GDM1 (cell line): ENCODE measurements around the gene HBG2.
"Not testable (repeated sequence)": the region's sequence is repeated elsewhere in the genome, so short reads cannot be mapped to it uniquely, and the experiment has no call there.

Experiments
- DNase-seq: peaks from one replicate; lab custom pipeline; 2025; lab: John Stamatoyannopoulos, UW

Gene HBG2

DNA sequence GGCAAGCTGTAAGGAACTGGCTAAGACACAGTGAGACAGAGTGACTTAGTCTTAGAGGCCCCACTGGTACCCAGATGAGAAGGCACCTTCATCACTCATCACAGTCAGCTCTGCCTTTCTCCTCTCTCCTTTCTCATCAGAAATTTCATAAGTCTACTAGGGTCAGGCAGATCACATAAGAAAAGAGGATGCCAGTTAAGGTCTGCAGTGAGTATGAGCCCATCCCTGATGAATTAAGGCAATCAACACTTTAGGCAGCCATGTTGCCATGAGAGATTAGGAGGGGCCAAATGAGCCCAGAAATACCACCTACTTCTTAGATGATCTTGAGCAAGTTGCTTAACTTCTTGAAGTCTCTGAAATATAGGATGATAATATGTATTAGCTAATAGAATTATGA lies 27.0 kb upstream of the HBG2 start:
- DNase-seq, result no peak

DNA sequence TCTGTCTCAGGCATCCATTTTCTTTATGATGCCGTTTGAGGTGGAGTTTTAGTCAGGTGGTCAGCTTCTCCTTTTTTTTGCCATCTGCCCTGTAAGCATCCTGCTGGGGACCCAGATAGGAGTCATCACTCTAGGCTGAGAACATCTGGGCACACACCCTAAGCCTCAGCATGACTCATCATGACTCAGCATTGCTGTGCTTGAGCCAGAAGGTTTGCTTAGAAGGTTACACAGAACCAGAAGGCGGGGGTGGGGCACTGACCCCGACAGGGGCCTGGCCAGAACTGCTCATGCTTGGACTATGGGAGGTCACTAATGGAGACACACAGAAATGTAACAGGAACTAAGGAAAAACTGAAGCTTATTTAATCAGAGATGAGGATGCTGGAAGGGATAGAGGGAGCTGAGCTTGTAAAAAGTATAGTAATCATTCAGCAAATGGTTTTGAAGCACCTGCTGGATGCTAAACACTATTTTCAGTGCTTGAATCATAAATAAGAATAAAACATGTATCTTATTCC lies 26.1 kb upstream of the HBG2 start:
- peak; percentile 93 for DNase-seq

DNA sequence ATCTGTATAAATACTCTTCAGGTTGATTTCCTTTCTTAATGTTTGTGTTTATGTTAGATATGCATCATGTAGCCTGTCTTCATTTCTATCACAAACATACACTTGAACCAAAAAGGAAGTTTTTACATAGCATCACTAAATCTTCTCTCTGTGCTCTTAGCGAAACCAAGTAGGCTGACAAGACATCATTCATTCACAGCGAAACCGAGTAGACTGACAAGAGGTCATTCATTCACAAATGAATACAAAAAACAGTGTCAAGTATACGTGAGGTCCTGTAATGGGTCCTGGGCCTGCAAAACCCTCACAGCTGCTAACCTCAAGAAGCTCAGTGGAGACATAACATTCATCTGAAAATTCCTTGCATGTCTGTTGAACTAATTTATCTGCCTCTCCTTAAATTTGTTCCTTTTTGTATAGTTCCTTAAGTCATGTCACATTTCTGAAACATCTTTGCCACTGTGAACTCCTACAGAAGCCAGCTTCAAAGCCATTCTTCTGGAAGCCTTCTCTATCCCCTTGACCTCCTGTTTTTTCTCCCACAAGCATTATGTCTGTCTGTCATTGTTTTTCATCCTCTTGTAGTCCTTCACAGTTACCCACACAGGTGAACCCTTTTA lies 25.0 kb upstream of the HBG2 start:
- DNase-seq, result no peak

DNA sequence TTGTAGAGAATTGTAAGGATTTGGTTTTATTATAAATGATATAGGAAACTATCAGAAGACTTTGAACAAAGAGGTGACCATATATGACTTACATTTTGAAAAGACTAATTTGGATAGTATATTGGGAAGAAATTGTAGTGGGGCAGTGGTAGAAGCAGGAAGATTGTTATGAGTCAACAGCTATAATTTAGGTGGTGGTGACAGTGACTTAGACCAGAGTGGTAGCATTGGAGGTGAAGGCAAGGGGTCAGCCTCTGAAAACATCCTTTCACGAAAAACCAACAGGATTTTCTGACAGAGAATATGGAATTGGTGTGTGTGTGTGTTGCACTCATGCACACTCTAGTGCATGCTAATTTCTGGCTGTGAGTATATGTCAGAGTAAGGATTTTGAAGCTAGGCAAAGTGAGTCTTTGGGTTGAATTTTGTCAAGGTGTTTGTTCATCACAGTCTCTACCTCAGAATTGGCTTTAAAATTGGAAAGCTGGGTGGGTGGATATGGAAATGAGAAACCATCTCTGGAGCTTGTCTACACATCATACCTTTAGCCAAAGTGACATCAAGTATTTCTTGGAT lies 23.3 kb upstream of the HBG2 start:
- no peak for DNase-seq

DNA sequence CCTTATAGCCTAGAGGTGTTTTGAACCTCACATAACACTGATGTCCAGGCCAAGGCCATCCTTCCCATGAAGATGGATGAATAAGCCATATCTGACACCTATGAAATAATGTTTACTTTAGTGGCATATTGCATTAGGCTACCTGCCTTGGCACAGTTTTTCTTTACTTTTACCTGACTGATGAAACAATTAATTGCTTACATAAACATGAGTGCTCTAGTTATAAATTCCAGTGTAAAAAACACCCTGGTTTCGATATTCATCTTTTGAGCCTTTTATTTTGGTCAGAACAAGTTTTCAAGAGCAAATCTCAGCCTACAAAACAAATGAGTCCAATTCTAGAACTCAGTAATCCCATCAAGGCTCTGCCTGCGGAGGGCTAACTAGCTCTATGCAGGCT lies 22.1 kb upstream of the HBG2 start:
- no peak for DNase-seq

DNA sequence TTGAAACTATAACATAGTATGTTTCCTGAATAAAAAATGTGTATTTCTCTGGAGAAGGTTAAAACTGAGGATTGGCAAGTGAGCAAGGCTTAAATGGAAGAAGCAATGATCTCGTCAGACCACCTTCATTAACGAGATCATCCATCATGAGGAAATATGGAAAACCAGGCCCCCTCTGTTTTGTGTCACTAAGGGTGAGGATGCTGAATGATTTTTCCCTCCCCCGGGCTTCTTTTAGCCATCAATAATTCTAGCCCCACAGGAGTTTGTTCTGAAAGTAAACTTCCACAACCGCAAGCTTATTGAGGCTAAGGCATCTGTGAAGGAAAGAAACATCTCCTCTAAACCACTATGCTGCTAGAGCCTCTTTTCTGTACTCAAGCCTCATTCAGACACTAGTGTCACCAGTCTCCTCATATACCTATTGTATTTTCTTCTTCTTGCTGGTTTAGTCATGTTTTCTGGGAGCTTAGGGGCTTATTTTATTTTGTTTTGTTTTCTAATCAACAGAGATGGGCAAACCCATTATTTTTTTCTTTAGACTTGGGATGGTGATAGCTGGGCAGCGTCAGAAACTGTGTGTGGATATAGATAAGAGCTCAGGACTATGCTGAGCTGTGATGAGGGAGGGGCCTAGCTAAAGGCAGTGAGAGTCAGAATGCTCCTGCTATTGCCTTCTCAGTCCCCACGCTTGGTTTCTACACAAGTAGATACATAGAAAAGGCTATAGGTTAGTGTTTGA lies 21.0 kb upstream of the HBG2 start:
- no peak for DNase-seq

DNA sequence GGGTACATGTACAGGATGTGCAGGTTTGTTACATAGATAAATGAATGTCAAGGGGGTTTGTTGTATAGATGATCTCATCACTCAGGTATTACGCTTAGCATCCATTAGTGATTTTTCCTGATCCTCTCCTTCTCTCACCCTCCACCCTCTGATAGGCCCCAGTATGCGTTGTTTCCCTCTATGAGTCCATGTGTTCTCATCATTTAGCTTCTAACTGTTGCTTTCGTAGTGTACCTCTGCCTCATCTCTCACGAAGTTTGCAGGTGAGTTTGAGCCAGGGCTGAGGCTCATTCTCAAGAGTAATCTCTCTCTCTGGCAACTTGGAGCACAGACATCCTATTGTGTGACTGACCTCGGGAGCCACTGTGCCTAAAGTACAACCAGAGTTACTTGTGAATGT lies 19.8 kb upstream of the HBG2 start:
- DNase-seq, result no peak

DNA sequence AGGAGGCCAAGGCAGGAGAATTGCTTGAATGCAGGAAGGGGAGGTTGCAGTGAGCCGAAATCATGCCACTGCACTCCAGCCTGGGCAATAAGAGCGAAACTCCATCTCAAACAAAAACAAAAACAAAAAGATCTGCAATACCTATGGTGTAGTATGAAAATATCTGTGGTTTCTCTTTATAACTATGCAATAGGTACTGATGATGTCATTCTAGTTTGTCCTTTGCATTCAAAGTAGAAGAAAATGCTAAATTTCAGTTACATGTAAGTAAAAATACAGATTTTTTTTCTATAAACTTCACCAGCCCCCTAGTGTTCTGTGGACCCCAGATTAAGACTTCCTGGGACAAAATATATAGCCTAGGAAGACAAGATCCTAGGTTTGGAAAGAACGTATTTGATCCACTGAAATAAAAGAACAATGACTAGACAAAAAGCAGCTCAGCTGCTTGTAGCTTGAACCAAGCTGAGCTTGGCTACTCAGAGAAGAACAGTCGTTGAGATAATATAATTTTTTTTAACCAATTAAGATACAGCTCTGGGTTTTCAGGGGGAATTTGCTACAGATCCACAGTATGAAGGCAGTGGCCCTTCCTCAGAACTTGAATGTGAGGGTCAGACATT lies 17.9 kb upstream of the HBG2 start:
- no peak for DNase-seq

DNA sequence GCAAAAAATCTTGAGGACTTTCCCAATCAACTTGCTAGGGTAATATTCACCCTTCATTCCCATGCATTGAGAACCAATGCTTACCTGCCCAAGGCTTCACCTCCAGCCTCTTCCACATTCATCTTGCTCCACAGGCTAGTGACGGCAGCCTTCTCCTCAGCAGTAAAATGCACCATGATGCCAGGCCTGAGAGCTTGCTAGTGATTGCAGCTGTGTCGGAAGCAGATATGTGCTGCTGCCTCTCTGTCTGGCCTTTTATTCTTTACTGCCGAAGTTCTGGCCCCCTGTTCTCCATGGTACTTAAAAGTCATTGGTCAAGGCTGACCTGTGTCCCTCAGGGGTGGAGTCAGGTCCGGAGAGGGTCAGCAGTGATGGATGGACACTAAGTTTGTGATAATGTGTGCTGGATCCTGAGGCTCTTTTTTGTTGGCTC lies 15.2 kb upstream of the HBG2 start, which contains the start of gene HBE1:
Gene HBE1 (minus strand): TSS at position 231 of the 433 bp plus-strand sequence. CDS start 55 bp downstream, at position 176.
- DNase-seq, result no peak

DNA sequence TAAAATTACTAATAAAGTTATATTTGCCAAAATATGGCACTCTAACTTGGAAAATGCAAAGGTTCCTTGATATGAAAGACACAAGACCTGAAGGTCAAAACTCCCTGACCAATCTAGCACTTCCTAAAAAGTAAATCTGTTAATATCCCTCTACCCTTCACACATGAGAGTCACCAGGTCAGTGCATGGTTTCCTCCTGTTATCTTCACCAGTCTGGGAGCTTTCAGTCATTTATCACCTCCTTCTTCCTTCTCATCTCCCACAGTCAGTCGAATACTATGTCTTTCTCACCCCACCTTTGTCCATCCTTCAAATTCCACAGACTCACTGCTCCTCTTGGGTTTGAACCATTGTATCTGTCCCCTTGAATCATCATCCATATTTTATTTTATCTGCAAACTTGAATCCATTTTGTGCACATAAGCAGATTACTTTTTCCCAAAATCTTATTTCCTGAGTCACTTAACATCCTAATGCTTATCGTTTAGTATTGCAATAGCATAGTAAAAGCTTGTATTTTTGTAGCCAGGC lies 12.5 kb upstream of the HBG2 start:
- DNase-seq, result no peak

DNA sequence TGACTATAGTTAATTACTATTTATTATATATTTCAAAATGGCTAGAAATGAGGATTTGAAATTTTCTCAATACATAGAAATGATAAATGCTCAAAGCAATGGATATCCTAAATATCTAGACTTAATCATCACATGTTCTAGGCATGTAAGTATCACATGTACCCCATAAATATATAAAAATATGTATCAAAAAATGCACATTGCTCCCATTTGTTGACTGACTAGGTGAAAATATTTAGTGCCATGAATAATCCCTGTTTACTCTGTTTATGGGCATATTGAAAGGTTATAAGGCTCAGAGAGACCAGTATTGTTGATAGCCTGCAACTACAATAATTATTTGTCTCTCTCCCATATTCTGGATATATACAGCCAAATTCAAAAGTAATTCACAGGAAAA lies 12.0 kb upstream of the HBG2 start:
- no peak for DNase-seq

DNA sequence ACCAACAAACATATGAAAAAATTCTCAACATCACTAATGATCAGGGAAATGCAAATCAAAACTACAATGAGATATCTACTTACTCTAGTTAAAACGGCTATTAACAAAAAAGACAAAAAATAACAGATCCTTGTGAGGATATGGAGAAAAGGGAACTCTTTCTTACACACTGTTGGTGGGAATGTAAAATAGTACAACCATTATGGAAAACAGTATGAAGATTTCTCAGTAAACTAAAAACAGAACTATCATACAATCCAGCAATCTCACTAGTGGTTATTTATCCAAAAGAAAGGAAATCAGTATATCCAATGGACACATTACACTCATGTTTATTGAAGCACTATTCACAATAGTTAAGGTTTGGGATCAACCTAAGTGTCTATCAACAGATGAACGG lies 11.3 kb upstream of the HBG2 start:
- no peak for DNase-seq

DNA sequence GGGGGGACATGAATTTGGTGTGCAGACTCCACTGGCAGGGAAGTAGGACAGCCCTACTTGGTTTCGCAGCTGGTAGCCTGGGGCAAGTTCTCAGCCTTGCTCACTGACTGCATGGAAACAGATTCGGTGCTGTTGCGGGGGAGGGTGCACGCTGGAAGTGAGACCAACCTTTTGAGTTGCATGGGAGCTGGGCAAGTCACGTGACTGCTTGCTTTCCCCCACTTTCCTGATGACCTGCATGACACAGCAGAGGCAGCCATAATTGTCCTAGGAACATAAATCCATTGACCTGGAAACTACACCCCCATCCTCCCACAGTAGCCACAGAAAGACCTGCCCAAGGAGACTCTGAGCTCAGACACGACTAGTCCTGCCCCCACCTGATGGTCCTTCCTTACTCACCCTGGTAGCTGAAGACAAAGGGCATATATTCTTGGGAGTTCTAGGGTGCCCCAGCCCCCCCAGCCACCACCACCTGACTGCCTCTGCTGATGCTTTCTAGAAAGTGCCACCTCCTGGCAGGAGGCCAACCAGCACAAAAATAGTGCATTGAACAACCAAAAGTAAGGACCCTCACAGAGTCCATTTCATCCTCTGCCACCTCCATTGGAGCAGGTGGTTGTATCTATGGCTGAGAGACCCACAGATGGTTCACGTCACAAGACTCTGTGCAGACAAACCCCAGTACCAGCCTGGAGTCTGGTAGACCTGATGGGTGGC lies 4.1 kb upstream of the HBG2 start:
- DNase-seq, result no peak

DNA sequence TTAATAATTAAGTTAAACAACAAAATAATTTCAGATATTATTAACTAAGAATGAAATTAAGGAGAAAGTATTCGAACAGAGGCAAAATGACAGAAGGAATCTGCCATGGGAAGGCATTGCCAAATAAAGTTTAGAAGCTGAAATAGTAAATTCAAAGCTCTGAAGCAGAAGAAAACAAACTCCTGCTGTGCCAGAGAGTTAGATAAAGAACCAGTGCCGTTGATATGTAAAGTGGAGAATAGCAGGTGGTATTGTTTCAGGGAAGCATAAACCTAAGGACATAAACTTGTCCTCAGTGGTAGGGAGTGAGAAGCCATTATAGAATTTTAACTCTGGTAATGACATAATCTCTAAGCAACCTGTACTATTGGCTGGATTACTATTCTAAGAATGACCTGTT lies 2.7 kb upstream of the HBG2 start:
- no peak for DNase-seq

DNA sequence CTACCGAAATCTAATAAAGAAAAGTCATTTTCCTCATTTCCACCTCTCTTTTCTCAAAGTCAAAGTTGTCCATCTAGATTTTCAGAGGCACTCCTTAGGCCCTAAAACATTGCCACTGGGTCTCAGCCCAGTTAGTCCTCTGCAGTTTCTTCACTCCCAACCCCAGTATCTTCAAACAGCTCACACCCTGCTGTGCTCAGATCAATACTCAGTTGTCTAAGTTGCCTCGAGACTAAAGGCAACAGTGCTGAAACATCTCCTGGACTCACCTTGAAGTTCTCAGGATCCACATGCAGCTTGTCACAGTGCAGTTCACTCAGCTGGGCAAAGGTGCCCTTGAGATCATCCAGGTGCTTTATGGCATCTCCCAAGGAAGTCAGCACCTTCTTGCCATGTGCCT lies 558 bp downstream of the HBG2 start:
- not testable (repeated sequence) for DNase-seq

DNA sequence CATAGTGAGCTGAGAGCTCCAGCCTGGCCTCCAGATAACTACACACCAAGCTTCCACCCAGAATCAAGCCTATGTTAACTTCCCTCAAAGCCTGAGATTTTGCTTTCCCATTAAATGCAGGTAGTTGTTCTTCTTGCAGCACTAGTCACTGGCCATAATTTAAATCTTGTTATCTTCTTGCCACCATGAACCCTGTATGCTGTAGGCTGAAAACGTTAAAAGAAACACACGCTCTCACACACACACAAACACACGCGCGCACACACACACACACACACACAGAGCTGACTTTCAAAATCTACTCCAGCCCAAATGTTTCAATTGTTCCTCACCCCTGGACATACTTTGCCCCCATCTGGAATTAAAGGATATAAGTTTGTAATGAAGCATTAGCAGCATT lies 1.1 kb downstream of the HBG2 start:
- DNase-seq, result not testable (repeated sequence)

DNA sequence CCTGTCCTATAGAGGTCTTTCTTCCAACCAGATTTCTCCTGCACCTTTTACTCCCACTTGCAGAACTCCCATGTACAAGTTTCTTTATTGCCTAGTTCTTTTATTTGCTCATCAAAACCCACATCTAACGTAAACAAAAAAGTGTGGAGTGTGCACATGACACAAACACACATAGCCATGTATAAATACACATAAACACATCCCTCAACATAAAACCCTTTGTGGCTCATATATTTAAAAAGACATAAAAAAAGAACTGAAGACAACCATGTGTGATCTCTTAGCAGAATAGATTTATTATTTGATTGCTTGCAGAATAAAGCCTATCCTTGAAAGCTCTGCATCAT lies 1.7 kb downstream of the HBG2 start:
- DNase-seq, result no peak

DNA sequence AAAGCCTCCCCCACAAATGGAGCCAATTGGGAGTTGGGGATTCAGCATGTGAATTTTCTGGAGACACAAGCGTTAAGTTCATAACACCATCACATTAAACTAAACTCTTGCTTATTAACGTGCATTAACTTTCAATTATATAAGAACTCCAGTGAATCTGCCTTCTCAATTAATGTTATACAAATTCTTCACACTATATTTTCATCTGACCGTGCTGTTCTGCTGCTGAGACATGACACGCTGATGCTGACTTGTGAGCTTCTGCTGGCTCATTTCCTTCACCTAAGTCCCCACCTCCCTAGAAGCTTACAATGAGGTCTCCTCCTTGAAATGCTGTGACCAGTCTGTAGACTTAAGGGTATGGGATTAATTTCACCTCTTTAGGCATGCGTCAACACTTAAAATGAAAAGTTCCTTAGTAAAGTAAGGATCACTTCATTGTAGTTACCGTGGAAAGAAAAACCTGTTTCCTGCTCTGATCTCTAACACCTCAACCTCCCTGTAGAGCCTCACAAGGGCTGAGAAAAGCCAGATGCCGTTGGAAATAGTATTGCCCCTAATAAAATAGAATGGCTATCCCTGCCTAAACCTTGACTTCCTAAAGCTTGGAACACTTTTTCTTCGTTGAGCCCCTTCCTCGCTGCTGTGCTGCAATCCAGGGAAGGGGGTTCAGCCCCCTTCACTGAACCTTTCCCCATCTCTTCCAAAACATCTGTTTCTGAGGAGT lies 2.2 kb downstream of the HBG2 start:
- DNase-seq, result no peak

DNA sequence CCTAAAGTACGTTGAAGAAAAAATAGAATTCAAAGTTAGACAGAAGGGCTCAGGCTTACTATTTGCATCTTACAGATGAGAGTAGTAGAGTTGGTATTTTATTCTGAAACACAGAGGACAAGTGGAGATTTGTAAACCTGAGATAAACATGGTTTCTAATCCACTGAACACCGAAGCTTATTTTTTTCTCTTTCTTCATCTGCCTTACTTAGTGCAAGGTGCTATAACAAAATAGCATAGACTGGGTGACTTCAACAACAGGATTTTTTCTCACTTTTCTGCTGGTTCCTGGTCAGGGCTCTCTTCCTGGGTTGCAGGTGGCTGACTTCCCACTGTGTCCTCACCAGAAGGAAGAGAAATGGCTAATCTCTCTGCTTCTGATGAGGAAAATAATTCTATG lies 2.8 kb downstream of the HBG2 start:
- DNase-seq, result no peak

DNA sequence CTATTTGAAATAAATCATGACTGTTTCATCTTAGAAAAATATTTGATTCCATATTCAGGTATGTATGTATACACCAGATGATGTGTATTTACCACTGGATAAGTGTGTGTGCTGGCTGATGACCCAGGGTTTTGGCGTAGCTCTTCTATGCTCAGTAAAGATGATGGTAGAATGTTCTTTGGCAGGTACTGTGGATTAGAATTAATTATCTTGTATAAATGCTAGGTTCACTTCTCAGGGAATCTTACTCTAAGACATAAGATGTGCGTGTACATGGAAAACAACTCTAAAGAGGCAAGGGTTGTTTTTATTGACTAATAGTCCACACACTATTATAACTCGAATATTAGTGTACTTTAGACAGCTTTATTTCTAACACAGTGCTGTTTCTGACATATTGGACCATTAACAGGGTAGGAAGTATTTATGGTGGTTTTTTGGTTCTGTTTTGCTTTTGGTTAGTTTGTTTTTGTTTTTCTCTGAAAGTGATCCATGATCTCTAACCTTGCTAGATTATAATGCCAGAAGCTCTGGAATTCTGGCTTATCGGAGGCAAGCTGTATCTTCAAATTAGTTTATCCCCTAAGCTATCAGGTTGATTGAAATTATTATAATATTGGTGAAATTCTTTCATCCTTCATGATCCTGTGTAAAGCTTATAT lies 3.9 kb downstream of the HBG2 start:
- no peak for DNase-seq
